ENCODE measurements around the gene ZBTB38.

ZBTB38 gene

DNA sequence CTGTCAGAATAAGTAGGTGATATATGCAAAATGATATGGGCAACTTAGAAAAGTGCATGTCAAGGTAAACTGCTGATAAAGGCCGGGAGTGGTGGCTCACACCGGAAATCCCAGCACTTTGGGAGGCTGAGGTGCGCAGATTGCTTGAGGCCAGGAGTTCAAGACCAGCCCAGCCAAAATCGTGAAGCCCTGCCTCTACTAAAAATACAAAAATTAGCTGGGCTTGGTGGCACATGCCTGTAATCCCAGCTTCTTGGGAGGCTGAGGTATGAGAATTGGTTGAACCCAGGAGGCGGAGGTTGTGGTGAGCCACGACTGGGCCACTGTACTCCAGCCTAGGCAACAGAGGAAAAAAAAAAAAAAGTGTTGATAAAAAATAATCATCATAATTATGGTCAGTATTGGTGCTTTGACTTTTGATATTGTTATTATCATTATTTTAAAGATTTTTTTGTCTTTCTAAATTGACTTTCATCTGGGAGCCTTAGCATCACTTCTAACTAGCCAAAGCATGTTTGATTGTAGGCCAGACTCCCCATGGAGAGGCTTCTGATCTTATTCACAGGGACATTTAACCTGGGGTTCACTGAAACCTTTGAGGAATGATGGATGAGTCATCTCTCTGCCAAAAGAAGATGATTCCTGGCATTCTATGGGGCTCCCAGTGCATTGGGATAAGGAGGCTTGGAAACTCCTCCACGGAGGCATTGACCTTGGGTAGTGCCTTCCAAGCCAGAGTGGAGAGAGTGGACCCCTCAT lies 5.6 kb downstream of the ZBTB38 start:
- no peak for TF ChIP-seq ZFX (IDR thresholded peaks at IDR 0.05)
- TF ChIP-seq, protein P1, sequence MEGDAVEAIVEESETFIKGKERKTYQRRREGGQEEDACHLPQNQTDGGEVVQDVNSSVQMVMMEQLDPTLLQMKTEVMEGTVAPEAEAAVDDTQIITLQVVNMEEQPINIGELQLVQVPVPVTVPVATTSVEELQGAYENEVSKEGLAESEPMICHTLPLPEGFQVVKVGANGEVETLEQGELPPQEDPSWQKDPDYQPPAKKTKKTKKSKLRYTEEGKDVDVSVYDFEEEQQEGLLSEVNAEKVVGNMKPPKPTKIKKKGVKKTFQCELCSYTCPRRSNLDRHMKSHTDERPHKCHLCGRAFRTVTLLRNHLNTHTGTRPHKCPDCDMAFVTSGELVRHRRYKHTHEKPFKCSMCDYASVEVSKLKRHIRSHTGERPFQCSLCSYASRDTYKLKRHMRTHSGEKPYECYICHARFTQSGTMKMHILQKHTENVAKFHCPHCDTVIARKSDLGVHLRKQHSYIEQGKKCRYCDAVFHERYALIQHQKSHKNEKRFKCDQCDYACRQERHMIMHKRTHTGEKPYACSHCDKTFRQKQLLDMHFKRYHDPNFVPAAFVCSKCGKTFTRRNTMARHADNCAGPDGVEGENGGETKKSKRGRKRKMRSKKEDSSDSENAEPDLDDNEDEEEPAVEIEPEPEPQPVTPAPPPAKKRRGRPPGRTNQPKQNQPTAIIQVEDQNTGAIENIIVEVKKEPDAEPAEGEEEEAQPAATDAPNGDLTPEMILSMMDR (conservative IDR thresholded peaks at IDR 0.05) = no peak
- no peak overlapping the region for H3K27ac ChIP-seq

DNA sequence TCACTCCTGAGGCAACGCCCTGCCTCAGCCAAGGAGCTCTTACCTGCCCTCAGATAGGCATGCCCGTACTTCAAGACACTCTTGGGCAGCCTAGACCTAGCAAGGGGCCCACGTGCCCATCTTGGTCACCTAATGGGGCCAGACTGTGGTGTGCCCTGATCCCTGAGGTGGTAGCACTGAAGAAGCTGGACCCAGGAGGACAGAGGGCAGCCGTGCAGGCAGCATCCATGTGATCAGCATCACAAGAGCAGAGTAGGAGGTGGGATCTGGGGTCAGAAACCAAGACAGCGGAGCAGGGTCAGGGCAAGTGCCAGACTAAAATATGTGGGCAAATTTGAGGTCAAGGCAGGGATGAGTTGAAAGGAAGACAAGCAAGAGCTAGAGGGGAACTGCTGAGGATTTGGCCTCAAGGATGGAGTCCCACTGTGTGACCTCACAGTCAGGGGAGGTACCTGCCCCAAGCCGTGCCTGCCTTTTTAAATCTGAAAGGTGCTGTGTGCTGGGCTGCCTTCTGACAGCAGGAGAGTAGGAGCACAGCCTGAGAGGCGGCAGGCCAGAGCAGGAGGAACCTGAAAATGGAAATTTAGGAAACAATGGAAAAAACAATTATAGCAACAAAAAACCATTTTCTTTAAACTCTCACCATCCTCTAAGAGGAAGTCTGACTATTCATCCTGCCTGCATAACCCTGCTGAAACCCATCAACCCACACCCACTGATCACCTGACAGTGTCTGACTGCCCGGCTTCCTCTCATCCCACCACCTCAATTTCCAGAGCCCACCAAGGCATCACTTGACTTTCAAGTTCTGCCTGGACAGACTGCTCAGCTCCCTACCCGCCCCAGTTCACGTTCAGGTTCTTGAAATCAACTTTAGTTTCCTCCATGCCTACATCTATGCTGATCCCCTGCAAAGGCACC lies 7.3 kb downstream of the ZBTB38 start:
- peak overlapping the region; percentile 82; the same call in 1 of the 2 replicates for H3K27ac ChIP-seq

DNA sequence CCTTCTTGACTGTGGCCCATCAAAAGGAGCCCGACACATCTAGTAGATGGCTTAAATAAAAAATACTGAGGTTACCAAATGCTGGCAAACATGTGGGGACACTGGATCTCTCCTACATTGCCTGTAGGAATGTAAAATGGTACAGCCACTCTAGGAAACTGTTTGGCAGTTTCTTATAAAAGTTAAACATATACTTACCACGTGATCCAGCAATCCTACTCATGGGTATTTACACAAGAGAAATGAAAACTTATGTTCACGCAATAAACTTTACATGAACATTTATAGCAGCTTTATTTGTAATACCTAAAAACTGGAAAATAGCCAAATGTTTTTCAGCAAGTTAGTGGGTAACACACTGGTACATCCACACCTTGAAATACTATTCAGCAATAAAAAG lies 9.1 kb downstream of the ZBTB38 start:
- no peak for TF ChIP-seq ZFX (IDR thresholded peaks at IDR 0.05)
- TF ChIP-seq, protein P1 (conservative IDR thresholded peaks at IDR 0.05) = no peak
- H3K27ac ChIP-seq = peak overlapping the region; percentile 82

More for the DNA sequence above, 7.3 kb downstream of the ZBTB38 start:
- no peak for TF ChIP-seq ZFX (IDR thresholded peaks at IDR 0.05)

DNA sequence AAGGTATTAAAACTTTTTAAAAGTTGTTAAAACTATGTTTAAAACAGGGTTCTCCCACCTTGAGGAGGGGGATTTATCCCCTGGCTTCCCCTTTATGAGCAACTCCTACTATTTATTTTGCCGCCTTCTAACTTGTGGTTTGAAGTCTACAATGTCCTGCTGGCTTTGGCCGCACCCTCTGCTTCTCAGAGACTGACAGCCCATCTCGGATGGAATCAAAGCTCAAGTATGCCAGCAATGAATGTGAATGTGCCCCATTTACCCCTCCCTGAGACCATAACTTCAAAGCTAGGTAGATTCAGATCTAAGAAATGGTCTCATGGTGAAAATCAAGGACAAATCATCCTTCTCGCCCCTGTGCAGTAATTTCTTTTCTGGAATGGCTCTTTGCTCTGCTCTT lies 10.3 kb downstream of the ZBTB38 start:
- H3K27ac ChIP-seq = no peak overlapping the region
- TF ChIP-seq, protein P1 (conservative IDR thresholded peaks at IDR 0.05) = no peak
- no peak for TF ChIP-seq ZFX (IDR thresholded peaks at IDR 0.05)

DNA sequence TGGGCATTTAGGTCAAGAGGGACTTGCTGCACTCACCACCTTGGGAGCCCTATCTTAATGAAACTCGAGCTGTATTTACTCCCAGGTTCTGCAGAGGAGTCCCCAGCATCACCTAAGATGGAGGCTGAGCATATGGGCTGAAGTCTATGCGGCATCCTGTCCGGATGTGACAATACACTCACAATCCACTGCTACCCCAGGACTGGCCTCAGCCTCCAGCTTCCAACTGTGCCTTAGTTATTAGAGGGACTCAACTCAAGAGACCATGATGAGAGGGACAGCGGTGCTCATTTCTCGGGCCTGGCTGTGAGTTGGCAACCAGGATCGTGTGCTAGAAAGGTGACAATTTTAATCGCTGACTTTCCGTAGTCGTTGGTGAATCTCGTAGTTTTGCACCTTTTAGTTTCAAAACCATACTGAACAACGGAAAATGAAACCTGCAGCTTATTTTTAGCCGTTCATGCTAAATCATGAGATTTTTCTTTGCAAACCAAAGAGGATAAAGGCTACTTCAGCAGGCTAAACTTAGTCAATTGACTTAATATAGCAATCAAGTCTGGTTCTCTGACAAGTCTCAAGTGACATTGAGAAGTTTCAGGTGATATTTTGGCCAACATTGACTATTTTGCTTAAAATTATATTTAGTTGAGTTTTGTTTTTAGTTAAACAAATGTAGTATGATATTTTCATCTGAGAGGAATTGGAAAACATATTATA lies 11.1 kb downstream of the ZBTB38 start:
- H3K27ac ChIP-seq = no peak overlapping the region
- TF ChIP-seq, protein P1 (conservative IDR thresholded peaks at IDR 0.05) = no peak
- no peak for TF ChIP-seq ZFX (IDR thresholded peaks at IDR 0.05)

DNA sequence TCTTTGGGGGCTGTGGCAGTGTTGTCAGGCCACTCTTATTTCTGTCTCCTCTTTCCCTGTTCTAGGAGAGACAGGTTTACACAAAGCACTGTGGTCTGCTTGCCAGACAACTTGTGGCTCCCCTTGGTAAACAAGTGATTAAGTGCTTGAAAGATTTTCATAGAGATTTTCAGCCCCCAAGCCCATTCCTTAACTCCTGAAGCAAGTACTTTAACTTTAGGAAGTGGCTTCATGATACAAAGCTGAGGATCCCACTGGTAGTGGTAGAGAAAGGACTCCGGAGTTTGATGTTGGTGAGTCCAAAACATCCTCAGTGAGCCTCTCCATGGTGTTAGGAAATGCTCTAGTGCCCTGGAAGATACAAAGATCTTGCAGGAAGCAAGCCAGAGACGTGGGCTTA lies 12.0 kb downstream of the ZBTB38 start:
- TF ChIP-seq, protein P1 (conservative IDR thresholded peaks at IDR 0.05) = no peak
- no peak for TF ChIP-seq ZFX (IDR thresholded peaks at IDR 0.05)
- H3K27ac ChIP-seq = no peak overlapping the region

DNA sequence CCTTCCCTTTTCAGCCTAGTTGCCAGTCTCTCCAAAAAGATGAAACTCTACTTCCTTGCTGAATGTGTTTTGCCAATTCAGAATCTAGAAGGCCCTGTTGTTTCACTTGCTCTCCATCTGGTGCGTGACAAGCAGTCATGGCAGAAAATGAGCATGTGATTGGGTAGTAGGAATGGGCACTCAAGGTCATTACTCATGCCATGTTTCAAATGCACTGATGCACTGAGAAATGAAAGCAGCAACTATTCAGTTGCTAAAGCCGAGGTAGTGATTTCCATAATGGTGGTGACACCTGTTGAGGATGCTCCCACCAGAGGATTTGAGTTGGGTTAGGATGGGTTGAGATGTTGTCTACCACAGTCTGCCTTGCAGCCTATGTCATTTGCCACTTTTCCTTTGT lies 12.7 kb downstream of the ZBTB38 start:
- no peak overlapping the region for H3K27ac ChIP-seq
- TF ChIP-seq, protein P1 (conservative IDR thresholded peaks at IDR 0.05) = no peak
- TF ChIP-seq ZFX (IDR thresholded peaks at IDR 0.05) = peak; percentile 14; the same call in 1 of the 2 replicates
